Measurements from ENCODE around the gene ATP8A1. TPM values are rescaled to one million over a fixed set of nuclear protein-coding genes. Genes with fewer than 3 reads are reported as not detected.

The ATP8A1 gene
- total RNA-seq, 1 experiment from 2014 or later = 0.80 TPM

- no TSS peak for BruUV-seq (replicated peaks)
- TF ChIP-seq TCF7L2 (IDR thresholded peaks at IDR 0.05; ENCODE audit: low read depth, low read length) (no peak), SIN3A (IDR thresholded peaks at IDR 0.05; ENCODE audit: borderline replicate concordance, insufficient read depth, low read depth, low read length) (no peak), REST (IDR thresholded peaks at IDR 0.05; ENCODE audit: insufficient read depth in 1 of 2, low read depth in 2 of 2, low read length in 1 of 2) (no peak), POLR2AphosphoS5 (IDR thresholded peaks at IDR 0.05; ENCODE audit: low read depth, low read length) (no peak), CTCF (IDR thresholded peaks at IDR 0.05) (no peak)
- CTCF ChIA-PET = no interaction called here
- Histone ChIP-seq H3K36me3 (ENCODE audit: control insufficient read depth, insufficient read depth, low read length) (no peaks in the 10 kb centered on the region), H3K27me3 (ENCODE audit: control insufficient read depth, insufficient read depth, low read length) (no peaks in the 10 kb centered on the region), H3K9me3 (ENCODE audit: control insufficient read depth, insufficient read depth, low read depth, low read length) (no peaks in the 10 kb centered on the region), H3K27ac (ENCODE audit: low read length) (no peak overlapping the region), H3K4me3 (ENCODE audit: low read depth in 2 of 2, low read length in 2 of 2) (no peak overlapping the region), H3K4me1 (ENCODE audit: control insufficient read depth, insufficient read depth, low read length) (no peaks in the 10 kb centered on the region)
- intact Hi-C loops (cut with micrococcal nuclease; ENCODE audit: unreplicated experiment) (no loop called here), in situ Hi-C loops (cut with HindIII; ENCODE audit: low pct_unique_long_range_greater_than_20kb, low sequenced_read_pairs) (no loop called here)
- ATAC-seq (no peak), DNase-seq (ENCODE audit: low read depth, low spot score) (no peak)
- POLR2A ChIA-PET = no interaction called here
These were observed 32.4 kb downstream of the ATP8A1 start for GRCh38 chr4:42624551-42624950.

GRCh38 chr4:42618023-42618422, 38.9 kb downstream of the ATP8A1 start:
- Histone ChIP-seq H3K4me3 (ENCODE audit: low read depth in 2 of 2, low read length in 2 of 2) (no peak overlapping the region), H3K27ac (ENCODE audit: low read length) (no peak overlapping the region), H3K9me3 (ENCODE audit: control insufficient read depth, insufficient read depth, low read depth, low read length) (no peaks in the 10 kb centered on the region), H3K27me3 (ENCODE audit: control insufficient read depth, insufficient read depth, low read length) (no peaks in the 10 kb centered on the region), H3K4me1 (ENCODE audit: control insufficient read depth, insufficient read depth, low read length) (no peaks in the 10 kb centered on the region), H3K36me3 (ENCODE audit: control insufficient read depth, insufficient read depth, low read length) (no peaks in the 10 kb centered on the region)
- POLR2A ChIA-PET = no interaction called here
- TF ChIP-seq POLR2AphosphoS5 (IDR thresholded peaks at IDR 0.05; ENCODE audit: low read depth, low read length) (no peak), TCF7L2 (IDR thresholded peaks at IDR 0.05; ENCODE audit: low read depth, low read length) (no peak), SIN3A (IDR thresholded peaks at IDR 0.05; ENCODE audit: borderline replicate concordance, insufficient read depth, low read depth, low read length) (no peak), REST (IDR thresholded peaks at IDR 0.05; ENCODE audit: insufficient read depth in 1 of 2, low read depth in 2 of 2, low read length in 1 of 2) (no peak), CTCF (IDR thresholded peaks at IDR 0.05) (no peak)
- BruUV-seq (replicated peaks) = no TSS peak
- no peak for ATAC-seq
- in situ Hi-C loops (cut with HindIII; ENCODE audit: low pct_unique_long_range_greater_than_20kb, low sequenced_read_pairs) = no loop called here
- CTCF ChIA-PET = no interaction called here
- intact Hi-C loops (cut with micrococcal nuclease; ENCODE audit: unreplicated experiment) = no loop called here
- DNase-seq (ENCODE audit: low read depth, low spot score) = no peak
